ENCODE data around the gene MARCKS. TPM values are rescaled to one million over a fixed set of nuclear protein-coding genes. Genes with fewer than 3 reads are reported as not detected.
A peak's percentile ranks its signal among the peaks of the same experiment; 100 is the strongest.

MARCKS gene
- total RNA-seq, 3 donors from 2014 or later (not counting 1 experiment from before 2014, with no cell fraction given) = 2.1 to 9.2 (median 8.6) TPM

- DNase-seq (no peak), ATAC-seq (no peak)
- 17% methylated on average over 1 of the region's 3 CpGs for WGBS (ENCODE audit: insufficient coverage)
- H3K27me3 ChIP-seq (ENCODE audit: control insufficient read depth, insufficient read depth, low read length) = peaks cover 3% of the 10 kb centered on the region
- Mint-ChIP-seq H3K4me1 (peaks cover 6 to 9% of the 10 kb centered on the region in 2 donors), H3K9me3 (no peaks in the 10 kb centered on the region), H3K36me3 (no peaks in the 10 kb centered on the region), H3K4me3 (no peak overlapping the region), H3K27ac (no peak overlapping the region), H3K27me3 (ENCODE audit: low read depth in 2 of 2) (peaks cover 4 to 5% of the 10 kb centered on the region in 2 donors)
- intact Hi-C loops (cut with micrococcal nuclease) = no loop called here
- H3K27ac ChIP-seq (ENCODE audit: low read length) = no peak overlapping the region
- no peak for TF ChIP-seq CTCF (IDR thresholded peaks at IDR 0.05)
- H3K9me3 ChIP-seq (ENCODE audit: control insufficient read depth, insufficient read depth, low read length) = no peaks in the 10 kb centered on the region
- H3K4me1 ChIP-seq (ENCODE audit: control insufficient read depth, insufficient read depth, low read length) = peaks cover 4% of the 10 kb centered on the region
- no peak overlapping the region for H3K4me3 ChIP-seq (ENCODE audit: low read length)
- no peaks in the 10 kb centered on the region for H3K36me3 ChIP-seq (ENCODE audit: control insufficient read depth, insufficient read depth, low read length)
Observed at GRCh38 chr6:113871975-113872374, 14.8 kb downstream of the MARCKS start.

GRCh38 chr6:113873043-113873667 is 16.0 kb downstream of the MARCKS start:
- peak; percentile 61 to 69 (median 66) for ATAC-seq
- Mint-ChIP-seq H3K9me3 (no peaks in the 10 kb centered on the region), H3K4me1 (peaks cover 6 to 9% of the 10 kb centered on the region in 2 donors), H3K27me3 (ENCODE audit: low read depth in 2 of 2) (peaks cover 8 to 9% of the 10 kb centered on the region in 2 donors), H3K4me3 (no peak overlapping the region), H3K27ac (peak overlapping the region in 1 of 2 donors; percentile 68), H3K36me3 (no peaks in the 10 kb centered on the region)
- H3K9me3 ChIP-seq (ENCODE audit: control insufficient read depth, insufficient read depth, low read length) = no peaks in the 10 kb centered on the region
- H3K4me1 ChIP-seq (ENCODE audit: control insufficient read depth, insufficient read depth, low read length) = peaks cover 4% of the 10 kb centered on the region
- WGBS (ENCODE audit: insufficient coverage) = 15% methylated on average over 8 of the region's 8 CpGs
- H3K4me3 ChIP-seq (ENCODE audit: low read length) = no peak overlapping the region
- intact Hi-C loops (cut with micrococcal nuclease) = no loop called here
- H3K36me3 ChIP-seq (ENCODE audit: control insufficient read depth, insufficient read depth, low read length) = no peaks in the 10 kb centered on the region
- no peak for TF ChIP-seq CTCF (IDR thresholded peaks at IDR 0.05)
- no peak overlapping the region for H3K27ac ChIP-seq (ENCODE audit: low read length)
- DNase-seq = peak in 1 of 2 donors; percentile 23
- H3K27me3 ChIP-seq (ENCODE audit: control insufficient read depth, insufficient read depth, low read length) = peaks cover 3% of the 10 kb centered on the region

- Mint-ChIP-seq H3K4me3 (no peak overlapping the region), H3K27ac (no peak overlapping the region), H3K9me3 (no peaks in the 10 kb centered on the region), H3K27me3 (ENCODE audit: low read depth in 2 of 2) (peaks cover 5 to 11% of the 10 kb centered on the region in 2 donors), H3K4me1 (peaks cover 6 to 9% of the 10 kb centered on the region in 2 donors), H3K36me3 (no peaks in the 10 kb centered on the region)
- no peaks in the 10 kb centered on the region for H3K9me3 ChIP-seq (ENCODE audit: control insufficient read depth, insufficient read depth, low read length)
- peaks cover 4% of the 10 kb centered on the region for H3K4me1 ChIP-seq (ENCODE audit: control insufficient read depth, insufficient read depth, low read length)
- intact Hi-C loops (cut with micrococcal nuclease) = no loop called here
- H3K36me3 ChIP-seq (ENCODE audit: control insufficient read depth, insufficient read depth, low read length) = no peaks in the 10 kb centered on the region
- H3K4me3 ChIP-seq (ENCODE audit: low read length) = no peak overlapping the region
- no peak overlapping the region for H3K27ac ChIP-seq (ENCODE audit: low read length)
- 89% methylated on average over 2 of the region's 2 CpGs for WGBS (ENCODE audit: insufficient coverage)
- ATAC-seq (no peak), DNase-seq (no peak)
- peaks cover 5% of the 10 kb centered on the region for H3K27me3 ChIP-seq (ENCODE audit: control insufficient read depth, insufficient read depth, low read length)
- no peak for TF ChIP-seq CTCF (IDR thresholded peaks at IDR 0.05)
Observed at GRCh38 chr6:113875470-113875869, 18.3 kb downstream of the MARCKS start.

- no peak for DNase-seq
- no peak overlapping the region for H3K27ac ChIP-seq (ENCODE audit: low read length)
- WGBS (ENCODE audit: insufficient coverage) = 100% methylated on average over 1 of the region's 1 CpG
- H3K36me3 ChIP-seq (ENCODE audit: control insufficient read depth, insufficient read depth, low read length) = no peaks in the 10 kb centered on the region
- H3K4me3 ChIP-seq (ENCODE audit: low read length) = no peak overlapping the region
- ATAC-seq = no peak
- peaks cover 5% of the 10 kb centered on the region for H3K27me3 ChIP-seq (ENCODE audit: control insufficient read depth, insufficient read depth, low read length)
- H3K27me3 Mint-ChIP-seq (ENCODE audit: low read depth in 2 of 2) = peaks cover 8 to 20% of the 10 kb centered on the region in 2 donors
- H3K27ac Mint-ChIP-seq = no peak overlapping the region
- H3K4me1 ChIP-seq (ENCODE audit: control insufficient read depth, insufficient read depth, low read length) = peaks cover 4% of the 10 kb centered on the region
- H3K9me3 ChIP-seq (ENCODE audit: control insufficient read depth, insufficient read depth, low read length) = no peaks in the 10 kb centered on the region
- no peaks in the 10 kb centered on the region for H3K9me3 Mint-ChIP-seq
- no peaks in the 10 kb centered on the region for H3K36me3 Mint-ChIP-seq
- H3K4me1 Mint-ChIP-seq = peaks cover 6 to 9% of the 10 kb centered on the region in 2 donors
- intact Hi-C loops (cut with micrococcal nuclease) = no loop called here
- H3K4me3 Mint-ChIP-seq = no peak overlapping the region
- TF ChIP-seq CTCF (IDR thresholded peaks at IDR 0.05) = no peak
Observed at GRCh38 chr6:113876695-113877094, 19.6 kb downstream of the MARCKS start.
